HG02943 (cell line): Measurements from ENCODE around the gene CASP6.
A peak's percentile ranks its signal among the peaks of the same experiment; 100 is the strongest.

Source experiments
- ATAC-seq: cut with Tn5 transposase; IDR thresholded peaks from one replicate; pipeline ENCODE4 v1.9.1; 2021; ENCODE audit warnings: mild to moderate bottlenecking, low read depth, moderate library complexity; ENCODE audit not compliant: unreplicated experiment

The CASP6 gene

GRCh38 chr4:109702950-109703663 is at the start of gene CASP6:
CASP6 (minus strand) TSS chr4:109703445; CDS start chr4:109703395, 50 bp downstream.
- peak; percentile 68 for ATAC-seq

GRCh38 chr4:109752525-109752924 is 49.3 kb upstream of the CASP6 start:
- no peak for ATAC-seq

GRCh38 chr4:109751852-109752251 is 48.6 kb upstream of the CASP6 start:
- no peak for ATAC-seq

GRCh38 chr4:109750652-109751244 is 47.5 kb upstream of the CASP6 start:
- no peak for ATAC-seq

- no peak for ATAC-seq
Measured at GRCh38 chr4:109749388-109750082, 46.3 kb upstream of the CASP6 start.

- no peak for ATAC-seq
Measured at GRCh38 chr4:109748114-109748513, 44.9 kb upstream of the CASP6 start.

GRCh38 chr4:109746728-109747127 is 43.5 kb upstream of the CASP6 start:
- ATAC-seq: no peak

GRCh38 chr4:109745830-109746229 is 42.6 kb upstream of the CASP6 start:
- ATAC-seq: no peak

GRCh38 chr4:109739547-109739946 is 36.3 kb upstream of the CASP6 start:
- ATAC-seq: no peak

GRCh38 chr4:109738104-109738872 is 35.0 kb upstream of the CASP6 start:
- no peak for ATAC-seq

- no peak for ATAC-seq
Measured at GRCh38 chr4:109735566-109736365, 32.5 kb upstream of the CASP6 start.

GRCh38 chr4:109733728-109734127 is 30.5 kb upstream of the CASP6 start:
- ATAC-seq: no peak

- no peak for ATAC-seq
Measured at GRCh38 chr4:109730619-109731545, 27.6 kb upstream of the CASP6 start.

- ATAC-seq: peak; percentile 73
Measured at GRCh38 chr4:109729718-109730618, 26.7 kb upstream of the CASP6 start, which contains the start of gene PLA2G12A. PLA2G12A (minus strand) TSS chr4:109730070; CDS start chr4:109729809, 261 bp downstream.

- no peak for ATAC-seq
Measured at GRCh38 chr4:109729117-109729717, 26.0 kb upstream of the CASP6 start.

- no peak for ATAC-seq
Measured at GRCh38 chr4:109728385-109728784, 25.1 kb upstream of the CASP6 start.

GRCh38 chr4:109723110-109723509 is 19.9 kb upstream of the CASP6 start:
- no peak for ATAC-seq

GRCh38 chr4:109722357-109722756 is 19.1 kb upstream of the CASP6 start:
- ATAC-seq: no peak
